Measurements from ENCODE around the gene CHD3. TPM values are rescaled to one million over a fixed set of nuclear protein-coding genes. Genes with fewer than 3 reads are reported as not detected.

The CHD3 gene
- total and polyA plus RNA-seq, 2 of the 13 experiments (the other 11 are each of a cell fraction or from before 2014, with no cell fraction given) = 2.7 to 3.7 TPM

GRCh38 chr17:7927596-7927995 is 39.0 kb downstream of the CHD3 start:
- in situ Hi-C loops (cut with HindIII; ENCODE audit: extremely low pct_ligation_motif_present, low pct_unique_long_range_greater_than_20kb) (no loop called here), intact Hi-C loops (cut with micrococcal nuclease; ENCODE audit: unreplicated experiment) (no loop called here)
- Histone ChIP-seq H3K9ac (ENCODE audit: insufficient read depth, low read depth, low read length) (no peak overlapping the region), H4K20me1 (ENCODE audit: insufficient read depth, low read length) (no peaks in the 10 kb centered on the region), H3K4me1 (ENCODE audit: insufficient read depth, low read length) (peaks cover 9% of the 10 kb centered on the region), H3K4me3 (replicated peaks in 1 of 3; ENCODE audit: insufficient read depth in 1 of 3, low read depth in 2 of 3, low read length in 3 of 3) (no peak overlapping the region), H3K9me3 (ENCODE audit: low read length) (no peaks in the 10 kb centered on the region), H2AFZ (ENCODE audit: low read length) (no peak overlapping the region), H3K27me3 (ENCODE audit: control insufficient read depth in 1 of 2, insufficient read depth in 2 of 2, low read length in 2 of 2) (no peaks in the 10 kb centered on the region; a peak in 1 of 5 replicates), H3K27ac (ENCODE audit: extremely low read length, insufficient read depth, low read length) (no peak overlapping the region), H3K79me2 (ENCODE audit: insufficient read depth, low read length) (peaks cover 8% of the 10 kb centered on the region), H3K36me3 (replicated peaks in 1 of 2; ENCODE audit: control insufficient read depth in 1 of 2, insufficient read depth in 2 of 2, low read length in 2 of 2) (no peaks in the 10 kb centered on the region), H3K4me2 (ENCODE audit: low read depth, low read length) (no peak overlapping the region)
- no peak for ATAC-seq
- no peak for FAIRE-seq
- no TSS peak for BruUV-seq (replicated peaks)
- WGBS (ENCODE audit: low lambda C conversion rate) = 83% methylated on average over 3 of the region's 3 CpGs
- CTCF ChIA-PET (ENCODE audit: low intra/inter-chr PET ratio, low total read pairs) = no interaction called here
- no peak for DNase-seq (ENCODE audit: low spot score)
- no peak for TF ChIP-seq IRF9 (CRISPR knock-in tag; IDR thresholded peaks at IDR 0.05; ENCODE audit: borderline replicate concordance)
- no peak for TF ChIP-seq SALL2 (CRISPR knock-in tag; IDR thresholded peaks at IDR 0.05)
- no peak for TF ChIP-seq ZNF124 (CRISPR knock-in tag; IDR thresholded peaks at IDR 0.05)
- no peak for TF ChIP-seq ZNF687 (CRISPR knock-in tag; IDR thresholded peaks at IDR 0.05)
- no peak for TF ChIP-seq REST (IDR thresholded peaks at IDR 0.05; ENCODE audit: borderline replicate concordance in 1 of 2, low read depth in 1 of 2, low read length in 2 of 2)
- no peak for TF ChIP-seq ZSCAN9 (CRISPR knock-in tag; IDR thresholded peaks at IDR 0.05; ENCODE audit: borderline replicate concordance)
- no peak for TF ChIP-seq ZXDC (CRISPR knock-in tag; IDR thresholded peaks at IDR 0.05)
- no peak for TF ChIP-seq ZNF382 (CRISPR knock-in tag; IDR thresholded peaks at IDR 0.05; ENCODE audit: borderline replicate concordance)
- POLR2A ChIA-PET = no interaction called here
